Left ventricle myocardium inferior (tissue), 1 donor: ENCODE data around the gene COL19A1. TPM values are rescaled to one million over a fixed set of nuclear protein-coding genes. Genes with fewer than 3 reads are reported as not detected.

Experiments
- DNase-seq: peaks from one replicate; pipeline ENCODE4 v3.0.0-alpha.2; 2020
- H3K27ac ChIP-seq: fragments of 200-600 bp; replicated peaks from 2 replicates; pipeline ENCODE4 v1.8.0; 2021
- H3K27me3 ChIP-seq: fragments of 200-600 bp; 2 replicates; pipeline ENCODE4 v1.8.0; 2021; ENCODE audit warnings: low read depth
- H3K36me3 ChIP-seq: fragments of 200-600 bp; 2 replicates; pipeline ENCODE4 v1.8.0; 2021
- H3K4me1 ChIP-seq: fragments of 200-600 bp; 2 replicates; pipeline ENCODE4 v1.8.0; 2021
- H3K4me3 ChIP-seq: fragments of 200-600 bp; 2 replicates; pipeline ENCODE4 v1.8.0; 2021; ENCODE audit warnings: mild to moderate bottlenecking, moderate library complexity
- H3K9me3 ChIP-seq: fragments of 200-600 bp; replicated peaks from 2 replicates; pipeline ENCODE4 v1.8.0; 2021
- CTCF ChIP-seq: fragments of 200-600 bp; IDR thresholded peaks from 2 replicates; pipeline ENCODE4 v1.8.0; 2021; ENCODE audit warnings: antibody characterized with exemption, mild to moderate bottlenecking, borderline replicate concordance
- intact Hi-C: fragments of 100-400 bp; cut with micrococcal nuclease; formaldehyde crosslinking; loops from one replicate; pipeline ENCODE4 v1.11.0; 2022
- long read RNA-seq: library from polyadenylated mRNA; unstranded; transcript quantifications from one replicate; pipeline ENCODE4 v2.0.0, GENCODE V29; 2021
- total RNA-seq: library from RNA; stranded (reverse); fragmentation: NEBNext Ultra II Directional; extraction: Animal tissue kit (Norgen Biotek cat#: 25700); gene quantifications from one replicate; pipeline ENCODE4 v1.2.1, GENCODE V29; 2021
- donor health status: DM: no; HTN: yes; CAD: no; lungs with severe emphysema.

The COL19A1 gene
- total RNA-seq, result 1.9 TPM
- long read RNA-seq, partial matches to known transcripts, result 0 of 3 reads
- long read RNA-seq, other reads (novel, unspliced or antisense), result 3 of 3 reads

DNA sequence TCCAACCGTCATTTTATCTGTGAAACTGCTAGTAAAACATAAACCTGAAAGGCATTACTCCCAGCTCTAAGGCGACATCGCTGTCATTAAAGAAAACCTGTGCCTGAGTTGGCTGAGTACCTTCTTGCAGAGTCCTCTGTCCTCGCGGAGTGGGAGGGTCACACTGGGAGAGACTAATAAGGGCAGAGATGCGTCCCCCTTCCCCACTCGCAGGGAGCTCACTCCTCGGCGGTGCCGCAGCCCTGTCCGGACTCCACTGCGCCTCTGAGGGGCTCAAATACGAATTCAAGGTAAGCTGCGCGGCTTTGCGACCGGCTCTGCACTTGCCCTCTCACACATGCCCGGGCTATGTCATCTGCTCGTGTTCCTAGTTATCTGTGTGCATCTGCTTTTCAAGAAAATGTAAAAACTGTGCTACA, at the start of gene COL19A1:
Gene COL19A1 (plus strand): TSS at position 206 of the 419 bp plus-strand sequence. CDS start 13,012 bp downstream, outside the sequence.
- no peak for TF ChIP-seq CTCF
- no peaks in the 10 kb centered on the region for H3K9me3 ChIP-seq
- peak; percentile 22 for DNase-seq
- H3K27ac ChIP-seq, result peak within 1 kb of the TSS; percentile 69
- intact Hi-C loops, result no loop called here
- peak within 1 kb of the TSS; percentile 77 for H3K4me3 ChIP-seq
- peaks cover 6% of the 10 kb centered on the region for H3K27me3 ChIP-seq
- H3K36me3 ChIP-seq, result no peaks in the 10 kb centered on the region
- peaks cover 26% of the 10 kb centered on the region for H3K4me1 ChIP-seq

GRCh38 chr6:69816569-69816968, 49.8 kb upstream of the COL19A1 start:
- Histone ChIP-seq H3K4me1 (no peaks in the 10 kb centered on the region), H3K36me3 (no peaks in the 10 kb centered on the region), H3K27me3 (no peaks in the 10 kb centered on the region), H3K4me3 (no peak overlapping the region), H3K9me3 (no peaks in the 10 kb centered on the region), H3K27ac (no peak overlapping the region)
- no peak for DNase-seq
- intact Hi-C loops, result no loop called here
- no peak for TF ChIP-seq CTCF

GRCh38 chr6:69817358-69817757, 49.0 kb upstream of the COL19A1 start:
- no peak for DNase-seq
- intact Hi-C loops, result no loop called here

DNA sequence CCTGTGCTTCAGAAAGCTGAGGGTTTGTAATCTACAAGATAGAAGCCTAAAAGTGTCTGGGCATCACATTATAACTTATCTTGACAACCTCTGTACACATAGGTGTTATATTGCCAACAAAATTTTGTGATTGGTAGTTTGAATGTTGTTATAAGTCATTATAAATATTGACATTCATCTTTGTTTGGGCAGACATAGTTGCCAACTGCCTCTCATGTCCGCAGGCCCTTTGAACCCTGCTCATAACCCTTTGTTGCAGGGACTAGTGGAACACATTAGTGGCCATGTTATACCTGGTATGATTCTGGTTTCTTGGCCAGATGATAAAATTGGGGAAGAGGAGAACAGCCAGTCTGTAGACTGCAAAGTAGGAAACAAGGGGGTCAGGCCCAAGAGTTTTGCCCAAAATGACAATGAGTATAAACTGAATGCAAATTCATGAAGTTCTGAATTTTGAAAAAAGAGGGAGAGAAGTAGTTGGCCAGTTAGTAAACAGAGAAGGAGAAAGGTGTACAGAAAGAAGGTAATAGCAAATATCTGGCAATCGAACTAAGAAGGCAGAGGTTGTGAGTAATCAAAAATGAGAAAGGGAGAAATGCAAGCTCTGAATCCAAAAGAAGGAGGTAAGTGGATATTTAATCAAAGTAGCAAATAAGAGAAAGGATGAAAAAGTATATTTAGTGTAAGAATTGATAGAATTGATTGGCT, 48.0 kb upstream of the COL19A1 start:
- no peak overlapping the region for H3K4me3 ChIP-seq
- H3K4me1 ChIP-seq, result no peaks in the 10 kb centered on the region
- intact Hi-C loops, result no loop called here
- H3K36me3 ChIP-seq, result no peaks in the 10 kb centered on the region
- TF ChIP-seq CTCF, result no peak
- no peak overlapping the region for H3K27ac ChIP-seq
- H3K27me3 ChIP-seq, result no peaks in the 10 kb centered on the region
- DNase-seq, result no peak
- no peaks in the 10 kb centered on the region for H3K9me3 ChIP-seq

More at GRCh38 chr6:69817358-69817757, 49.0 kb upstream of the COL19A1 start:
- no peak overlapping the region for H3K4me3 ChIP-seq
- no peak overlapping the region for H3K27ac ChIP-seq
- H3K4me1 ChIP-seq, result no peaks in the 10 kb centered on the region
- no peaks in the 10 kb centered on the region for H3K36me3 ChIP-seq
- no peaks in the 10 kb centered on the region for H3K9me3 ChIP-seq
- no peak for TF ChIP-seq CTCF
- no peaks in the 10 kb centered on the region for H3K27me3 ChIP-seq

DNA sequence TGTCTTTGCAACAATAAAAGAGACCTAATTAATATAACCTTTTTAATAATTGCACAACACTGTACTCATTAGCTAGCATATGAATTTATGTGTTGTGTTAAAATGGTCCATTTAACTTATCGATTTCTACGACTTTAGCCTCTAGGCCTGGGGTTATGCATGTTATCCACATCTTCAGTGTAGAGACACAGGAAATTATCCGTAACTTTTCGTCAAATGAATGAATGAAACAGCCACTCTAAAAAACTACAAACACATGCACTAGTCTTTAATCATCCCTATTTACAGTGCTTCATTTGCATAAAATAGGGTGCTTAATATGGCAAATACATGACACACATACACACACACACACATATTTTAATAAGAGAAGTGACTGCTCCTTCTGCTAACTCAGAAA, 47.2 kb upstream of the COL19A1 start:
- Histone ChIP-seq H3K4me1 (no peaks in the 10 kb centered on the region), H3K27me3 (no peaks in the 10 kb centered on the region), H3K27ac (no peak overlapping the region), H3K9me3 (no peaks in the 10 kb centered on the region), H3K36me3 (no peaks in the 10 kb centered on the region), H3K4me3 (no peak overlapping the region)
- intact Hi-C loops, result no loop called here
- TF ChIP-seq CTCF, result no peak
- DNase-seq, result no peak
